Bronchial epithelial cell (primary cell): ENCODE data around the gene CTDSPL. TPM values are rescaled to one million over a fixed set of nuclear protein-coding genes. Genes with fewer than 3 reads are reported as not detected.

Experiments
- DNase-seq: peaks from one replicate; pipeline ENCODE4 v3.0.0-alpha.2; 2010; ENCODE audit warnings: low read depth
- FAIRE-seq: peaks from 2 replicates; lab custom pipeline; 2011; peaks lifted over from hg19 to GRCh38; lab: Jason Lieb, UNC
- H3K27me3 ChIP-seq: 2 replicates; pipeline ENCODE4 v1.5.1; 2011; ENCODE audit warnings: low read length; ENCODE audit not compliant: control insufficient read depth, insufficient read depth
- H3K36me3 ChIP-seq: 2 replicates; pipeline ENCODE4 v1.5.1; 2011; ENCODE audit warnings: low read length; ENCODE audit not compliant: control insufficient read depth, insufficient read depth
- H3K4me3 ChIP-seq: 2 replicates; pipeline ENCODE4 v1.5.1; 2011; ENCODE audit warnings: mild to moderate bottlenecking, low read depth, low read length, control low read depth
- CTCF ChIP-seq: IDR thresholded peaks from 2 replicates; pipeline ENCODE4 v1.5.1; 2011; ENCODE audit warnings: mild to moderate bottlenecking, moderate library complexity, low read length, control low read depth, inconsistent platforms; ENCODE audit not compliant: insufficient read depth, severe bottlenecking
- total RNA-seq: library from RNA; depleted of rRNA; stranded (reverse); fragments of >200 nt; gene quantifications from 2 replicates; pipeline ENCODE4 v1.2.1, GENCODE V29; 2014

Gene CTDSPL
- total RNA-seq, 1 donor from 2014 or later: 80.6 TPM

DNA sequence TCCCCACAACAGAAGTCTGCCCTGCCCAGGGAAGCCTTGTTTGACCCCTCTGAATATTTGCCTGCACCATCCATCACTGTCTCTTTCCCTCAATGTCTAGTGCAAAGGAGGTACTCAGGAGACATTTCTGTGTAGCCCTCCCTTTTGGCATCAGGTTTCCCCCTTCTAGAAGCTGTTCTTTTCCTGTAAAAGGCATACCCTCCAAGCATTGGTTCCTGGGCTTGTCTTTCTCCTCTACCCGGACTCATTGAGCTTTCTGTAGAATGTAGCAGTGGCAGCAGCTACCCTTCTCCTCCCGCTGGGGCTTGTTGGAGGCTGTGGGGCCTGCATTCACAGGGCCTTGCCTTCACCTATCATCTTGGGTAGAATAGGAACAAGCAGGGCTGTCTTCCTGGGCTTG lies 63.5 kb downstream of the CTDSPL start:
- FAIRE-seq: no peak
- Histone ChIP-seq H3K4me3 (no peak overlapping the region), H3K36me3 (no peaks in the 10 kb centered on the region), H3K27me3 (no peaks in the 10 kb centered on the region)
- no peak for TF ChIP-seq CTCF
- no peak for DNase-seq

- no peak for FAIRE-seq
- H3K36me3 ChIP-seq: no peaks in the 10 kb centered on the region
- DNase-seq: no peak
- H3K27me3 ChIP-seq: no peaks in the 10 kb centered on the region
- no peak for TF ChIP-seq CTCF
- H3K4me3 ChIP-seq: no peak overlapping the region
These were observed 64.9 kb downstream of the CTDSPL start for GRCh38 chr3:37926611-37927010.

GRCh38 chr3:37930495-37930894 lies 68.8 kb downstream of the CTDSPL start:
- Histone ChIP-seq H3K36me3 (no peaks in the 10 kb centered on the region), H3K27me3 (no peaks in the 10 kb centered on the region), H3K4me3 (no peak overlapping the region)
- no peak for TF ChIP-seq CTCF
- FAIRE-seq (no peak), DNase-seq (no peak)

DNA sequence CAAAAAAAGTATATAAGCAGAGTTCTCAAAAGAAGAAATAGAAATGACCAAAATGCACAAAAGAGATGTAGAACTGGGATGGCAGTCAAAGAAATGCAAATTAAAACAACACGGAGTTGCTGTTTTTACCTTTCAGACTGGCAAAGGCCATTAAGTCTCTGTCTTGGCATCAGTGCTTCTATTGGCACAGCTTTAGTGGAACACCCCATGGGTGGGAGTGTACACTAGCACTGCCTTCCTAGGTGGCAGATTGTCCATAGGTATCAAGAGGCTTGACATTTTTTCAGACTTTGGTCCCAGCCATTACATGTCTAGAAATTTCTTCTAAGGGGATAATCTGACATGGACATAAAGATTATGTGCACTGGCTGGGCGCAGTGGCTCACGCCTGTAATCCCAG lies 70.8 kb downstream of the CTDSPL start:
- no peak for DNase-seq
- Histone ChIP-seq H3K4me3 (no peak overlapping the region), H3K27me3 (no peaks in the 10 kb centered on the region), H3K36me3 (no peaks in the 10 kb centered on the region)
- TF ChIP-seq CTCF: no peak
- FAIRE-seq: no peak

GRCh38 chr3:37934631-37935289 lies 73.1 kb downstream of the CTDSPL start:
- no peak for FAIRE-seq
- no peak for TF ChIP-seq CTCF

GRCh38 chr3:37935290-37935668 lies 73.6 kb downstream of the CTDSPL start:
- no peaks in the 10 kb centered on the region for H3K27me3 ChIP-seq
- H3K4me3 ChIP-seq: no peak overlapping the region
- H3K36me3 ChIP-seq: no peaks in the 10 kb centered on the region
- TF ChIP-seq CTCF: no peak
- FAIRE-seq (no peak), DNase-seq (no peak)

More at GRCh38 chr3:37934631-37935289, 73.1 kb downstream of the CTDSPL start:
- H3K4me3 ChIP-seq: no peak overlapping the region
- DNase-seq: no peak
- H3K27me3 ChIP-seq: no peaks in the 10 kb centered on the region
- no peaks in the 10 kb centered on the region for H3K36me3 ChIP-seq
